Measurements from ENCODE around the gene LIPF. TPM values are rescaled to one million over a fixed set of nuclear protein-coding genes. Genes with fewer than 3 reads are reported as not detected.

LIPF gene
- total RNA-seq, 1 experiment from 2014 or later = not detected

DNA sequence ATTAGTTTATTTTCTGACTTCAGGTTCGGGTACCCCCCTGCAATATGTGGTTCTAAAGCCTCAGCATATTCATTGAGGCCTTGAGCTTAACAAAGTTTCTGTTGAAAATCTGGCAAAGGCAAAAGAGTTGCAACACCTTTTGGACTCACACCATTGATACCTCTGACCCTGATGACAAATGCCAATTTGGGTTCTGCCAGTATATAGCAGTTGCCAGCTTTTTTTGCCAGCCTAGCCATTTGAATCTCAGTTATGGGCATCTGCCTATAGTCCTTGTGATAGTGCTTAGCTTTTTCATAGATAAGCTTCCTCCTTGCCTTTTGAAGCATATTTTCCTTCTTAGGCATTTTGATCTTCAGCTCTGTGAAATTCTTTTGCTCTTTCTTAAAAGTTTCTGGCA, 45.7 kb upstream of the LIPF start:
- TF ChIP-seq, protein P1, sequence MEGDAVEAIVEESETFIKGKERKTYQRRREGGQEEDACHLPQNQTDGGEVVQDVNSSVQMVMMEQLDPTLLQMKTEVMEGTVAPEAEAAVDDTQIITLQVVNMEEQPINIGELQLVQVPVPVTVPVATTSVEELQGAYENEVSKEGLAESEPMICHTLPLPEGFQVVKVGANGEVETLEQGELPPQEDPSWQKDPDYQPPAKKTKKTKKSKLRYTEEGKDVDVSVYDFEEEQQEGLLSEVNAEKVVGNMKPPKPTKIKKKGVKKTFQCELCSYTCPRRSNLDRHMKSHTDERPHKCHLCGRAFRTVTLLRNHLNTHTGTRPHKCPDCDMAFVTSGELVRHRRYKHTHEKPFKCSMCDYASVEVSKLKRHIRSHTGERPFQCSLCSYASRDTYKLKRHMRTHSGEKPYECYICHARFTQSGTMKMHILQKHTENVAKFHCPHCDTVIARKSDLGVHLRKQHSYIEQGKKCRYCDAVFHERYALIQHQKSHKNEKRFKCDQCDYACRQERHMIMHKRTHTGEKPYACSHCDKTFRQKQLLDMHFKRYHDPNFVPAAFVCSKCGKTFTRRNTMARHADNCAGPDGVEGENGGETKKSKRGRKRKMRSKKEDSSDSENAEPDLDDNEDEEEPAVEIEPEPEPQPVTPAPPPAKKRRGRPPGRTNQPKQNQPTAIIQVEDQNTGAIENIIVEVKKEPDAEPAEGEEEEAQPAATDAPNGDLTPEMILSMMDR (conservative IDR thresholded peaks at IDR 0.05) = no peak

More for the DNA sequence above, 45.7 kb upstream of the LIPF start:
- no peak overlapping the region for H4K5ac ChIP-seq (ENCODE audit: insufficient read length, low read depth, low read length)
- no peak overlapping the region for H3K23ac ChIP-seq (ENCODE audit: insufficient read length, low read depth, low read length)
- H2BK120ac ChIP-seq (ENCODE audit: low read depth, low read length, poor library complexity, severe bottlenecking) = no peak overlapping the region
- H3K79me1 ChIP-seq (ENCODE audit: insufficient read depth, low read depth, low read length, poor library complexity, severe bottlenecking) = no peaks in the 10 kb centered on the region
- Mint-ChIP-seq H3K27me3 (ENCODE audit: low read depth) (no peaks in the 10 kb centered on the region), H3K4me1 (no peaks in the 10 kb centered on the region), H3K27ac (no peak overlapping the region), H3K4me3 (no peak overlapping the region), H3K36me3 (ENCODE audit: insufficient read depth in 1 of 3, low read depth in 3 of 3) (no peaks in the 10 kb centered on the region), H3K9me3 (no peaks in the 10 kb centered on the region; a peak in 1 of 5 replicates)
- no peaks in the 10 kb centered on the region for H4K20me1 ChIP-seq (ENCODE audit: control insufficient read depth, insufficient read depth, insufficient read length)
- H3K56ac ChIP-seq (ENCODE audit: insufficient read length, low read depth, low read length) = no peak overlapping the region
- H3K9ac ChIP-seq (ENCODE audit: extremely low read depth, insufficient read length, low read length) = no peak overlapping the region
- no peak for DNase-seq
- no peak overlapping the region for H4K91ac ChIP-seq (ENCODE audit: insufficient read length, low read depth, low read length)
- no peak overlapping the region for H3K4ac ChIP-seq (ENCODE audit: low read depth, low read length)
- H2BK5ac ChIP-seq (ENCODE audit: insufficient read length, low read length) = no peak overlapping the region
- H3K23me2 ChIP-seq (ENCODE audit: insufficient read length, low read depth, low read length, poor library complexity, severe bottlenecking) = no peaks in the 10 kb centered on the region
- no peaks in the 10 kb centered on the region for H3K79me2 ChIP-seq (ENCODE audit: insufficient read depth, low read length)
- no peak overlapping the region for H4K8ac ChIP-seq (replicated peaks; ENCODE audit: insufficient read length, low read depth, low read length)
- H2BK12ac ChIP-seq (ENCODE audit: insufficient read length, low read depth, low read length) = no peak overlapping the region
- no peaks in the 10 kb centered on the region for H3K4me1 ChIP-seq (ENCODE audit: insufficient read depth, low read length)
- no CpG with 5 or more reads among the region's 1 CpG for WGBS (ENCODE audit: extremely low coverage, insufficient read length, low lambda C conversion rate)
- no peak overlapping the region for H2AK5ac ChIP-seq (ENCODE audit: insufficient read length, low read length)
- H3K14ac ChIP-seq (ENCODE audit: insufficient read depth, low read length) = no peak overlapping the region
- no peak overlapping the region for H2AFZ ChIP-seq (ENCODE audit: low read length)
- no peak overlapping the region for H3T11ph ChIP-seq (ENCODE audit: low read length)
- H2BK15ac ChIP-seq (ENCODE audit: low read depth, low read length) = no peak overlapping the region
- H2BK20ac ChIP-seq (ENCODE audit: low read depth, low read length, poor library complexity, severe bottlenecking) = no peak overlapping the region
- no peaks in the 10 kb centered on the region for H3K27me3 ChIP-seq (ENCODE audit: insufficient read depth, low read length)
- H3K27ac ChIP-seq (ENCODE audit: insufficient read length, low read depth, low read length) = no peak overlapping the region
- H3K18ac ChIP-seq (ENCODE audit: insufficient read length, low read depth, low read length) = no peak overlapping the region
- no peaks in the 10 kb centered on the region for H3K9me3 ChIP-seq (ENCODE audit: control insufficient read depth, low read depth, low read length)
- H3K4me2 ChIP-seq (ENCODE audit: insufficient read depth, insufficient read length, low read length) = no peak overlapping the region
